ENCODE measurements around the gene CRTAC1.

The CRTAC1 gene

GRCh38 chr10:97869091-97870042 is 161.1 kb downstream of the CRTAC1 start:
- no peak overlapping the region for H3K4me3 ChIP-seq (ENCODE audit: control insufficient read depth in 1 of 7, extremely low read depth in 1 of 7, insufficient read depth in 4 of 7, low read depth in 2 of 7, low read length in 6 of 7)
- peak; percentile 87 to 94 (median 93) for DNase-seq
- H3K36me3 ChIP-seq (ENCODE audit: control insufficient read depth in 4 of 4, insufficient read depth in 4 of 4, low read length in 3 of 4), result no peaks in the 10 kb centered on the region
- H3K9me3 ChIP-seq (ENCODE audit: control extremely low read depth in 1 of 5, control insufficient read depth in 4 of 5, insufficient read depth in 2 of 5, low read depth in 1 of 5, low read length in 4 of 5), result no peaks in the 10 kb centered on the region
- ChIA-PET POLR2A (no interaction called here), CTCF (interaction anchor here (0.6 to 8.4 kb wide), 23 partner anchors 9 to 193 kb away, joined by 3 to 114 read pairs (median 4); no protein-coding TSS in a partner anchor)
- H3K27ac ChIP-seq (ENCODE audit: insufficient read depth in 1 of 2, low read depth in 1 of 2, low read length in 2 of 2, poor library complexity in 1 of 2, severe bottlenecking in 2 of 2), result no peak overlapping the region
- peaks cover 2 to 12% (median 10%) of the 10 kb centered on the region in 4 experiments for H3K4me1 ChIP-seq (ENCODE audit: control extremely low read depth in 1 of 4, control insufficient read depth in 4 of 4, insufficient read depth in 4 of 4, low read length in 3 of 4)
- 27% methylated on average over 15 of the region's 19 CpGs for WGBS (ENCODE audit: insufficient coverage)
- peaks cover 0 to 22% (median 0%) of the 10 kb centered on the region in 5 experiments for H3K27me3 ChIP-seq (replicated peaks in 2 of 5; ENCODE audit: control insufficient read depth in 4 of 5, insufficient read depth in 5 of 5, low read length in 4 of 5)

- H3K27ac ChIP-seq (ENCODE audit: insufficient read depth in 1 of 2, low read depth in 1 of 2, low read length in 2 of 2, poor library complexity in 1 of 2, severe bottlenecking in 2 of 2), result no peak overlapping the region
- ChIA-PET CTCF (interaction anchor here (0.6 to 8.4 kb wide), 18 partner anchors 8 to 184 kb away, joined by 3 to 114 read pairs (median 4); no protein-coding TSS in a partner anchor), POLR2A (no interaction called here)
- H3K4me3 ChIP-seq (ENCODE audit: control insufficient read depth in 1 of 7, extremely low read depth in 1 of 7, insufficient read depth in 4 of 7, low read depth in 2 of 7, low read length in 6 of 7), result no peak overlapping the region
- no peaks in the 10 kb centered on the region for H3K36me3 ChIP-seq (ENCODE audit: control insufficient read depth in 4 of 4, insufficient read depth in 4 of 4, low read length in 3 of 4)
- WGBS (ENCODE audit: insufficient coverage), result 95% methylated on average over 4 of the region's 4 CpGs
- peaks cover 0 to 23% (median 3%) of the 10 kb centered on the region in 5 experiments for H3K27me3 ChIP-seq (replicated peaks in 2 of 5; ENCODE audit: control insufficient read depth in 4 of 5, insufficient read depth in 5 of 5, low read length in 4 of 5)
- no peaks in the 10 kb centered on the region for H3K9me3 ChIP-seq (ENCODE audit: control extremely low read depth in 1 of 5, control insufficient read depth in 4 of 5, insufficient read depth in 2 of 5, low read depth in 1 of 5, low read length in 4 of 5)
- DNase-seq, result no peak
- H3K4me1 ChIP-seq (ENCODE audit: control extremely low read depth in 1 of 4, control insufficient read depth in 4 of 4, insufficient read depth in 4 of 4, low read length in 3 of 4), result peaks cover 2 to 12% (median 10%) of the 10 kb centered on the region in 4 experiments
These were observed 162.2 kb downstream of the CRTAC1 start for GRCh38 chr10:97868134-97868685.

DNA sequence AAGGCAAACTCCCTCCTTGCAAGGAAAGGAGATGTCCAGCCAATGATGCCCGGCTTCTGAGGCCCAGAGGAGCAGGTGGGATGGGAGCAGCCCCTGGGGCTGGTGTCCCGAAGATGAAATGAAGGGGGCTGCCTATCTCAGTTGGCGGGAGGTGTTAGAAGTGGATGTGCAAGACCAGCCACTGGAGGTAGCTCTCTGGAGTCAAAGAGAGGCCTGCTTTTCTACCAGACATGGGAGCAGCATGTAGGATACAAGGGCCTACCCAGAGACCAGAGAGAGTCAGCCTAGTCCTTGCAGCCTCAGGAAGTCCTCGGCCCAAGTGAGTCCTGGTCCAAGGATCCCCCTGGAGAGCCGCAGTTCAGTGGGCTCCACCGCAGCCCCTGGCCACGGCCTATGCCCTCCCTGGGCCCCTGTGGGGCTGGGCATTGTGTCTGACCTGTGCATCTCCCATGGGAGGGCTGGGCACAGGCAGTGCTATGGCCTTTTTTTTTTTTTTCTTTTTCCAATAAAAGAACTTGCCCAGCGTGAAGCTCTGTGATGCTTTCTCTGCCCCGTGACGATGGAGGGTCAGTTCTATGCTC is 163.1 kb downstream of the CRTAC1 start:
- Histone ChIP-seq H3K4me3 (ENCODE audit: control insufficient read depth in 1 of 7, extremely low read depth in 1 of 7, insufficient read depth in 4 of 7, low read depth in 2 of 7, low read length in 6 of 7) (no peak overlapping the region), H3K36me3 (ENCODE audit: control insufficient read depth in 4 of 4, insufficient read depth in 4 of 4, low read length in 3 of 4) (no peaks in the 10 kb centered on the region), H3K4me1 (ENCODE audit: control extremely low read depth in 1 of 4, control insufficient read depth in 4 of 4, insufficient read depth in 4 of 4, low read length in 3 of 4) (peaks cover 2 to 12% (median 10%) of the 10 kb centered on the region in 4 experiments), H3K27me3 (replicated peaks in 2 of 5; ENCODE audit: control insufficient read depth in 4 of 5, insufficient read depth in 5 of 5, low read length in 4 of 5) (peaks cover 0 to 21% (median 3%) of the 10 kb centered on the region in 5 experiments), H3K27ac (ENCODE audit: insufficient read depth in 1 of 2, low read depth in 1 of 2, low read length in 2 of 2, poor library complexity in 1 of 2, severe bottlenecking in 2 of 2) (no peak overlapping the region), H3K9me3 (ENCODE audit: control extremely low read depth in 1 of 5, control insufficient read depth in 4 of 5, insufficient read depth in 2 of 5, low read depth in 1 of 5, low read length in 4 of 5) (no peaks in the 10 kb centered on the region)
- 97% methylated on average over 9 of the region's 10 CpGs for WGBS (ENCODE audit: insufficient coverage)
- POLR2A ChIA-PET, result no interaction called here
- no peak for DNase-seq
- CTCF ChIA-PET, result interaction anchor here (0.6 to 8.4 kb wide), 7 partner anchors 7 to 178 kb away, joined by 3 to 114 read pairs (median 4); no protein-coding TSS in a partner anchor

- Histone ChIP-seq H3K4me1 (ENCODE audit: control extremely low read depth in 1 of 4, control insufficient read depth in 4 of 4, insufficient read depth in 4 of 4, low read length in 3 of 4) (peaks cover 2 to 12% (median 10%) of the 10 kb centered on the region in 4 experiments), H3K36me3 (ENCODE audit: control insufficient read depth in 4 of 4, insufficient read depth in 4 of 4, low read length in 3 of 4) (no peaks in the 10 kb centered on the region), H3K27me3 (replicated peaks in 2 of 5; ENCODE audit: control insufficient read depth in 4 of 5, insufficient read depth in 5 of 5, low read length in 4 of 5) (peaks cover 0 to 20% (median 3%) of the 10 kb centered on the region in 5 experiments), H3K27ac (ENCODE audit: insufficient read depth in 1 of 2, low read depth in 1 of 2, low read length in 2 of 2, poor library complexity in 1 of 2, severe bottlenecking in 2 of 2) (no peak overlapping the region), H3K4me3 (ENCODE audit: control insufficient read depth in 1 of 7, extremely low read depth in 1 of 7, insufficient read depth in 4 of 7, low read depth in 2 of 7, low read length in 6 of 7) (no peak overlapping the region), H3K9me3 (ENCODE audit: control extremely low read depth in 1 of 5, control insufficient read depth in 4 of 5, insufficient read depth in 2 of 5, low read depth in 1 of 5, low read length in 4 of 5) (no peaks in the 10 kb centered on the region)
- POLR2A ChIA-PET, result no interaction called here
- CTCF ChIA-PET, result interaction anchor here (1.1 to 6.0 kb wide), 3 partner anchors 75 to 178 kb away, joined by 3 to 62 read pairs (median 5); no protein-coding TSS in a partner anchor
- DNase-seq, result no peak
- 98% methylated on average over 10 of the region's 10 CpGs for WGBS (ENCODE audit: insufficient coverage)
These were observed 163.7 kb downstream of the CRTAC1 start for GRCh38 chr10:97866524-97867219.

DNA sequence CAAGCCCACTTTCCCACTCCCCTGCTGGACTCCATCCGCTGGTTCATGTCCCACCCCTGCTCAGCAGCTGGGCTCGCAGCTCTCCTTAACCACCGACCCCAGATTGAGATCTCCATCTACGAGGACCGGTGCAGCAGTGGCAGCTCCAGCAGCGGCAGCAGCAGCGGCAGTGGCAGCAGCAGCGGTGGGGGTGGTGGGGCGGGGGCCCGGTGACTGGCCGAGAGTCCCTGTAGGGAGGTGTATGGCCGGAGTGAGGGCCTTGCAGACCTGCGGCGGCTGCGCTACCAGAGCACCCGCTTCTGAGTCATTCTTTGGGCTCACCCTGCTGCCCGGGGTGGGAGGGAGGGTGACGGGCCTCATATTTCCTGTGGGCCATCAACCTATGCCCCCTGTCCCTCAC is 164.9 kb downstream of the CRTAC1 start:
- ChIA-PET CTCF (interaction anchor here (1.9 kb wide), 1 partner anchor 73 kb away, joined by 5 read pairs; no protein-coding TSS in a partner anchor), POLR2A (no interaction called here)
- Histone ChIP-seq H3K4me3 (ENCODE audit: control insufficient read depth in 1 of 7, extremely low read depth in 1 of 7, insufficient read depth in 4 of 7, low read depth in 2 of 7, low read length in 6 of 7) (no peak overlapping the region), H3K4me1 (ENCODE audit: control extremely low read depth in 1 of 4, control insufficient read depth in 4 of 4, insufficient read depth in 4 of 4, low read length in 3 of 4) (peaks cover 2 to 12% (median 10%) of the 10 kb centered on the region in 4 experiments), H3K27ac (ENCODE audit: insufficient read depth in 1 of 2, low read depth in 1 of 2, low read length in 2 of 2, poor library complexity in 1 of 2, severe bottlenecking in 2 of 2) (no peak overlapping the region), H3K9me3 (ENCODE audit: control extremely low read depth in 1 of 5, control insufficient read depth in 4 of 5, insufficient read depth in 2 of 5, low read depth in 1 of 5, low read length in 4 of 5) (no peaks in the 10 kb centered on the region), H3K36me3 (ENCODE audit: control insufficient read depth in 4 of 4, insufficient read depth in 4 of 4, low read length in 3 of 4) (no peaks in the 10 kb centered on the region), H3K27me3 (replicated peaks in 2 of 5; ENCODE audit: control insufficient read depth in 4 of 5, insufficient read depth in 5 of 5, low read length in 4 of 5) (peaks cover 0 to 10% (median 3%) of the 10 kb centered on the region in 5 experiments)
- no peak for DNase-seq
- WGBS (ENCODE audit: insufficient coverage), result 89% methylated on average over 15 of the region's 18 CpGs

- Histone ChIP-seq H3K27me3 (replicated peaks in 2 of 5; ENCODE audit: control insufficient read depth in 4 of 5, insufficient read depth in 5 of 5, low read length in 4 of 5) (peaks cover 0 to 6% (median 3%) of the 10 kb centered on the region in 5 experiments), H3K4me1 (ENCODE audit: control extremely low read depth in 1 of 4, control insufficient read depth in 4 of 4, insufficient read depth in 4 of 4, low read length in 3 of 4) (peaks cover 0 to 2% (median under 1%) of the 10 kb centered on the region in 4 experiments), H3K27ac (ENCODE audit: insufficient read depth in 1 of 2, low read depth in 1 of 2, low read length in 2 of 2, poor library complexity in 1 of 2, severe bottlenecking in 2 of 2) (no peak overlapping the region), H3K36me3 (ENCODE audit: control insufficient read depth in 4 of 4, insufficient read depth in 4 of 4, low read length in 3 of 4) (no peaks in the 10 kb centered on the region), H3K9me3 (ENCODE audit: control extremely low read depth in 1 of 5, control insufficient read depth in 4 of 5, insufficient read depth in 2 of 5, low read depth in 1 of 5, low read length in 4 of 5) (no peaks in the 10 kb centered on the region), H3K4me3 (ENCODE audit: control insufficient read depth in 1 of 7, extremely low read depth in 1 of 7, insufficient read depth in 4 of 7, low read depth in 2 of 7, low read length in 6 of 7) (no peak overlapping the region)
- 98% methylated on average over 10 of the region's 11 CpGs for WGBS (ENCODE audit: insufficient coverage)
- POLR2A ChIA-PET, result no interaction called here
- DNase-seq, result no peak
- CTCF ChIA-PET, result interaction anchor here (1.1 to 6.3 kb wide), 5 partner anchors 7 to 75 kb away, joined by 3 to 38 read pairs (median 3); partner anchors contain the start of gene GOLGA7B
These were observed 166.6 kb downstream of the CRTAC1 start for GRCh38 chr10:97863808-97864207.
